Activated CD8-positive, alpha-beta memory T cell treated with anti-CD3 and anti-CD28 coated beads, Interleukin-2, amount 10 ng/mL, durations not matched to agents 7 days and 5 days (primary cell): ENCODE data around the gene ASCC1. TPM values are rescaled to one million over a fixed set of nuclear protein-coding genes. Genes with fewer than 3 reads are reported as not detected.
A peak's percentile ranks its signal among the peaks of the same experiment; 100 is the strongest.

ENCODE experiments used
- ATAC-seq: fragments of 150-1000 bp; cut with Tn5 transposase; one replicate; pipeline ENCODE4 v1.10.0; 2021; ENCODE audit warnings: moderate library complexity
- CTCF ChIA-PET: fragments of 350-600 bp; sonication (Branson Sonifier 250); formaldehyde crosslinking; loops from one replicate; lab custom pipeline; 2021; ENCODE audit warnings: antibody characterized with exemption; lab: Charles Lee
- DNase-seq: peaks from one replicate; pipeline ENCODE4 v3.0.0-alpha.2; 2020
- H3K27ac Mint-ChIP-seq: one replicate; pipeline ENCODE4 v1.8.0; 2021; ENCODE audit warnings: mild to moderate bottlenecking, mixed read lengths
- H3K27me3 Mint-ChIP-seq: one replicate; pipeline ENCODE4 v1.8.0; 2021; ENCODE audit warnings: mixed read lengths
- H3K36me3 Mint-ChIP-seq: one replicate; pipeline ENCODE4 v1.8.0; 2021; ENCODE audit warnings: mild to moderate bottlenecking, mixed read lengths
- H3K4me1 Mint-ChIP-seq: one replicate; pipeline ENCODE4 v1.8.0; 2021; ENCODE audit warnings: mixed read lengths
- H3K4me3 Mint-ChIP-seq: one replicate; pipeline ENCODE4 v1.8.0; 2021; ENCODE audit warnings: mild to moderate bottlenecking, moderate library complexity, mixed read lengths
- H3K9me3 Mint-ChIP-seq: one replicate; pipeline ENCODE4 v1.8.0; 2022; ENCODE audit warnings: low read depth, mixed read lengths
- total RNA-seq, 2 experiments: library from RNA; stranded (reverse); gene quantifications; one replicate each; pipeline ENCODE4 v1.2.3, GENCODE V29; 2021

ASCC1 gene
- total RNA-seq, 2 experiments from 2014 or later: 34.9 to 36.8 TPM

- peak overlapping the region; percentile 74 for H3K27ac Mint-ChIP-seq
- CTCF ChIA-PET: interaction anchor here (1.0 to 7.5 kb wide), 4 partner anchors 15 to 92 kb away, joined by 3 to 50 read pairs (median 4); no protein-coding TSS in a partner anchor
- no peak overlapping the region for H3K4me3 Mint-ChIP-seq
These were observed 27.9 kb upstream of the ASCC1 start for GRCh38 chr10:72243822-72244437.

GRCh38 chr10:72242675-72243074, 26.6 kb upstream of the ASCC1 start:
- ATAC-seq (no peak), DNase-seq (no peak)
- Mint-ChIP-seq H3K36me3 (peaks cover 2% of the 10 kb centered on the region), H3K27me3 (no peaks in the 10 kb centered on the region), H3K4me3 (no peak overlapping the region), H3K4me1 (peaks cover 50% of the 10 kb centered on the region), H3K9me3 (no peaks in the 10 kb centered on the region), H3K27ac (peak overlapping the region; percentile 13)
- CTCF ChIA-PET: interaction anchor here (0.8 to 7.5 kb wide), 3 partner anchors 13 to 93 kb away, joined by 3 to 50 read pairs (median 5); no protein-coding TSS in a partner anchor

More at GRCh38 chr10:72243822-72244437, 27.9 kb upstream of the ASCC1 start:
- no peaks in the 10 kb centered on the region for H3K27me3 Mint-ChIP-seq
- peaks cover 63% of the 10 kb centered on the region for H3K4me1 Mint-ChIP-seq
- no peak for DNase-seq
- H3K36me3 Mint-ChIP-seq: no peaks in the 10 kb centered on the region
- H3K9me3 Mint-ChIP-seq: no peaks in the 10 kb centered on the region
- ATAC-seq: no peak

- no peaks in the 10 kb centered on the region for H3K9me3 Mint-ChIP-seq
- ATAC-seq (no peak), DNase-seq (no peak)
- CTCF ChIA-PET: interaction anchor here (0.8 to 7.5 kb wide), 2 partner anchors 64 to 94 kb away, joined by 3 to 50 read pairs; no protein-coding TSS in a partner anchor
- H3K36me3 Mint-ChIP-seq: peaks cover 4% of the 10 kb centered on the region
- H3K27me3 Mint-ChIP-seq: no peaks in the 10 kb centered on the region
- no peak overlapping the region for H3K4me3 Mint-ChIP-seq
- no peak overlapping the region for H3K27ac Mint-ChIP-seq
- peaks cover 41% of the 10 kb centered on the region for H3K4me1 Mint-ChIP-seq
These were observed 25.7 kb upstream of the ASCC1 start for GRCh38 chr10:72241691-72242252.

- no peaks in the 10 kb centered on the region for H3K9me3 Mint-ChIP-seq
- no peaks in the 10 kb centered on the region for H3K27me3 Mint-ChIP-seq
- DNase-seq (no peak), ATAC-seq (no peak)
- H3K36me3 Mint-ChIP-seq: peaks cover 14% of the 10 kb centered on the region
- no peak overlapping the region for H3K27ac Mint-ChIP-seq
- H3K4me1 Mint-ChIP-seq: peaks cover 30% of the 10 kb centered on the region
- CTCF ChIA-PET: interaction anchor here (0.7 to 1.0 kb wide), 3 partner anchors 11 to 95 kb away, joined by 3 to 5 read pairs (median 4); no protein-coding TSS in a partner anchor
- no peak overlapping the region for H3K4me3 Mint-ChIP-seq
These were observed 24.3 kb upstream of the ASCC1 start for GRCh38 chr10:72240371-72240770.

- no peaks in the 10 kb centered on the region for H3K27me3 Mint-ChIP-seq
- no peak overlapping the region for H3K27ac Mint-ChIP-seq
- no peaks in the 10 kb centered on the region for H3K9me3 Mint-ChIP-seq
- ATAC-seq (no peak), DNase-seq (no peak)
- H3K4me3 Mint-ChIP-seq: no peak overlapping the region
- peaks cover 22% of the 10 kb centered on the region for H3K4me1 Mint-ChIP-seq
- CTCF ChIA-PET: interaction anchor here (0.6 kb wide), 1 partner anchor 18 kb away, joined by 3 read pairs; no protein-coding TSS in a partner anchor
- peaks cover 17% of the 10 kb centered on the region for H3K36me3 Mint-ChIP-seq
These were observed 23.3 kb upstream of the ASCC1 start for GRCh38 chr10:72239409-72239808.

- H3K4me1 Mint-ChIP-seq: peaks cover 15% of the 10 kb centered on the region
- CTCF ChIA-PET: interaction anchor here (0.6 to 2.7 kb wide), 3 partner anchors 16 to 97 kb away, joined by 3 to 15 read pairs (median 3); no protein-coding TSS in a partner anchor
- DNase-seq (no peak), ATAC-seq (no peak)
- H3K4me3 Mint-ChIP-seq: no peak overlapping the region
- H3K27me3 Mint-ChIP-seq: no peaks in the 10 kb centered on the region
- H3K9me3 Mint-ChIP-seq: no peaks in the 10 kb centered on the region
- no peak overlapping the region for H3K27ac Mint-ChIP-seq
- peaks cover 22% of the 10 kb centered on the region for H3K36me3 Mint-ChIP-seq
These were observed 22.5 kb upstream of the ASCC1 start for GRCh38 chr10:72238392-72239175.

- no peak for ATAC-seq
- Mint-ChIP-seq H3K9me3 (no peaks in the 10 kb centered on the region), H3K36me3 (peaks cover 37% of the 10 kb centered on the region), H3K4me1 (peaks cover 2% of the 10 kb centered on the region), H3K4me3 (no peak overlapping the region), H3K27ac (peak overlapping the region; percentile 1), H3K27me3 (no peaks in the 10 kb centered on the region)
- CTCF ChIA-PET: interaction anchor here (1.0 to 2.7 kb wide), 4 partner anchors 13 to 102 kb away, joined by 3 to 15 read pairs (median 4); partner anchors contain the start of genes ANAPC16 and ASCC1
- DNase-seq: no peak
These were observed 19.6 kb upstream of the ASCC1 start for GRCh38 chr10:72235544-72236279.

GRCh38 chr10:72234560-72235095, 18.6 kb upstream of the ASCC1 start:
- Mint-ChIP-seq H3K27me3 (no peaks in the 10 kb centered on the region), H3K4me3 (no peak overlapping the region), H3K4me1 (peaks cover 5% of the 10 kb centered on the region), H3K9me3 (no peaks in the 10 kb centered on the region), H3K36me3 (peaks cover 45% of the 10 kb centered on the region), H3K27ac (no peak overlapping the region)
- CTCF ChIA-PET: interaction anchor here (0.7 kb wide), 1 partner anchor 99 kb away, joined by 3 read pairs; no protein-coding TSS in a partner anchor
- DNase-seq: no peak
- no peak for ATAC-seq

GRCh38 chr10:72233621-72234020, 17.5 kb upstream of the ASCC1 start:
- Mint-ChIP-seq H3K9me3 (no peaks in the 10 kb centered on the region), H3K27ac (no peak overlapping the region), H3K4me1 (peaks cover 12% of the 10 kb centered on the region), H3K36me3 (peaks cover 46% of the 10 kb centered on the region), H3K27me3 (no peaks in the 10 kb centered on the region), H3K4me3 (no peak overlapping the region)
- ATAC-seq (no peak), DNase-seq (no peak)
- CTCF ChIA-PET: interaction anchor here (0.7 to 1.4 kb wide), 4 partner anchors 10 to 963 kb away, joined by 3 to 4 read pairs (median 3); no protein-coding TSS in a partner anchor

GRCh38 chr10:72229261-72230251, 13.5 kb upstream of the ASCC1 start:
- Mint-ChIP-seq H3K9me3 (no peaks in the 10 kb centered on the region), H3K36me3 (peaks cover 38% of the 10 kb centered on the region), H3K4me1 (peaks cover 31% of the 10 kb centered on the region), H3K27ac (peak overlapping the region; percentile 25), H3K27me3 (no peaks in the 10 kb centered on the region), H3K4me3 (no peak overlapping the region)
- ATAC-seq: no peak
- CTCF ChIA-PET: interaction anchor here (0.7 to 1.7 kb wide), 12 partner anchors 8 to 181 kb away, joined by 3 to 7 read pairs (median 4); partner anchors contain the start of genes ASCC1 and DDIT4
- DNase-seq: no peak

- H3K9me3 Mint-ChIP-seq: no peaks in the 10 kb centered on the region
- H3K27me3 Mint-ChIP-seq: no peaks in the 10 kb centered on the region
- ATAC-seq: no peak
- peaks cover 36% of the 10 kb centered on the region for H3K36me3 Mint-ChIP-seq
- no peak overlapping the region for H3K27ac Mint-ChIP-seq
- no peak overlapping the region for H3K4me3 Mint-ChIP-seq
- CTCF ChIA-PET: interaction anchor here (0.9 to 2.0 kb wide), 6 partner anchors 10 to 109 kb away, joined by 3 to 7 read pairs (median 5); partner anchors contain the start of genes ANAPC16 and ASCC1
- H3K4me1 Mint-ChIP-seq: peaks cover 41% of the 10 kb centered on the region
- DNase-seq: no peak
These were observed 12.3 kb upstream of the ASCC1 start for GRCh38 chr10:72228318-72228751.
